ENCODE data around the gene SMARCD1. TPM values are rescaled to one million over a fixed set of nuclear protein-coding genes. Genes with fewer than 3 reads are reported as not detected.

SMARCD1 gene
- total RNA-seq, 4 donors from 2014 or later = 32.0 to 77.2 (median 45.1) TPM

DNA sequence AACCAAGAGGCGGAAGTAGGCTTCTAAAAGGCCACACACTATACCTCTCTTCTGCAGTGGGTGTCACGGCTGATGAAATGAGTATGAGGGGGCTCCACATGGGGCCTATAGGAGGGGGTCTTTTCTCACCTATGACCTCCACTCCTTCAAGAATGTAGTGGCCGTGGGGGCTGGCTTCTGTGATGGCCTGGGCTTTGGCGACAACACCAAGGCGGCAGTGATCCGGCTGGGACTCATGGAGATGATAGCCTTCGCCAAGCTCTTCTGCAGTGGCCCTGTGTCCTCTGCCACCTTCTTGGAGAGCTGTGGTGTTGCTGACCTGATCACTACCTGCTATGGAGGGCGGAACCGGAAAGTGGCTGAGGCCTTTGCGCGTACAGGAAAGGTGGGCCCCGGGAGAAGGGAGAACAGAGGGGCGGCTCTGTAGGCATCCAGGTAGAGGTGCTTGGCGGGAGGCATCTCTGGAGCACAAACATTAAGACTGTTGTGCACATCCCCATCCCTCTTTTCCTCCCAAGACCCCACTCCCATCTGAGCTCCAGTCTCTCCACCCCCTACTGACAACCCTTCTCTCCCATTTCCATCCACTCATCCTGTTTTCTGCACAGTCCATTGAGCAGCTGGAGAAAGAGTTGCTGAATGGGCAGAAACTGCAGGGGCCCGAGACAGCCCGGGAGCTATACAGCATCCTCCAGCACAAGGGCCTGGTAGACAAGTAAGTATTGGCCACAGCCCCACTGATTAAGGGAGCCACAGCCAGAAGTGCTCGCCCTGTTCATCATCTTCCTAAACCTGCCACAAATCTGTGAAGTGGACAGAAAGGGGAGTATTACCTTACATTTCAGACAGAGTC is 22.5 kb downstream of the SMARCD1 start:
- no peak overlapping the region for H3K4me3 ChIP-seq (ENCODE audit: low read depth, poor library complexity, severe bottlenecking)
- TF ChIP-seq POLR2A (IDR thresholded peaks at IDR 0.05) = no peak
- TF ChIP-seq, protein P1, sequence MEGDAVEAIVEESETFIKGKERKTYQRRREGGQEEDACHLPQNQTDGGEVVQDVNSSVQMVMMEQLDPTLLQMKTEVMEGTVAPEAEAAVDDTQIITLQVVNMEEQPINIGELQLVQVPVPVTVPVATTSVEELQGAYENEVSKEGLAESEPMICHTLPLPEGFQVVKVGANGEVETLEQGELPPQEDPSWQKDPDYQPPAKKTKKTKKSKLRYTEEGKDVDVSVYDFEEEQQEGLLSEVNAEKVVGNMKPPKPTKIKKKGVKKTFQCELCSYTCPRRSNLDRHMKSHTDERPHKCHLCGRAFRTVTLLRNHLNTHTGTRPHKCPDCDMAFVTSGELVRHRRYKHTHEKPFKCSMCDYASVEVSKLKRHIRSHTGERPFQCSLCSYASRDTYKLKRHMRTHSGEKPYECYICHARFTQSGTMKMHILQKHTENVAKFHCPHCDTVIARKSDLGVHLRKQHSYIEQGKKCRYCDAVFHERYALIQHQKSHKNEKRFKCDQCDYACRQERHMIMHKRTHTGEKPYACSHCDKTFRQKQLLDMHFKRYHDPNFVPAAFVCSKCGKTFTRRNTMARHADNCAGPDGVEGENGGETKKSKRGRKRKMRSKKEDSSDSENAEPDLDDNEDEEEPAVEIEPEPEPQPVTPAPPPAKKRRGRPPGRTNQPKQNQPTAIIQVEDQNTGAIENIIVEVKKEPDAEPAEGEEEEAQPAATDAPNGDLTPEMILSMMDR (IDR thresholded peaks at IDR 0.05) = no peak
- intact Hi-C loops (cut with DNase I; ENCODE audit: low total_unique reads) = no loop called here
- DNase-seq (ENCODE audit: low spot score in 2 of 2) = no peak
- 94 to 96% methylated on average over 17 of the region's 17 CpGs for WGBS, 2 donors

DNA sequence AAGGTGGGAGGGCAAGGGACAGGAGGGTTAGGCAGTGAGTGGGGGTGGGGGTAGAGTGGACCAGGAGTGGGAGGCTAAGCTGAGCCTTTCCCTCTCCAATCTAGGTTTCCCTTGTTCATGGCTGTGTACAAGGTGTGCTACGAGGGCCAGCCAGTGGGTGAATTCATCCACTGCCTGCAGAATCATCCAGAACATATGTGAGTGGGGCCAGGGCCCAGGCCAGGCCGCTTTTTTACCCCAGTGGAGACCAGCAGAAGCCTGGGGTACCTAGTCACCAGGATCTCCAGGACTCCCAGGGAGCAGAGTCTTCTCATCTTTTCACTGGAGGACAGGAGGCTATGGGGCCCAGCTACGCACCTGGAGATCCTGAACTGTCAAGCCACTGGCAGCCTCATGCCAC is 24.2 kb downstream of the SMARCD1 start:
- 91 to 92% methylated on average over 3 of the region's 3 CpGs for WGBS, 2 donors
- intact Hi-C loops (cut with DNase I; ENCODE audit: low total_unique reads) = no loop called here
- no peak for TF ChIP-seq POLR2A (IDR thresholded peaks at IDR 0.05)
- TF ChIP-seq, protein P1 (IDR thresholded peaks at IDR 0.05) = no peak
- no peak overlapping the region for H3K4me3 ChIP-seq (ENCODE audit: low read depth, poor library complexity, severe bottlenecking)
- no peak for DNase-seq (ENCODE audit: low spot score in 2 of 2)

DNA sequence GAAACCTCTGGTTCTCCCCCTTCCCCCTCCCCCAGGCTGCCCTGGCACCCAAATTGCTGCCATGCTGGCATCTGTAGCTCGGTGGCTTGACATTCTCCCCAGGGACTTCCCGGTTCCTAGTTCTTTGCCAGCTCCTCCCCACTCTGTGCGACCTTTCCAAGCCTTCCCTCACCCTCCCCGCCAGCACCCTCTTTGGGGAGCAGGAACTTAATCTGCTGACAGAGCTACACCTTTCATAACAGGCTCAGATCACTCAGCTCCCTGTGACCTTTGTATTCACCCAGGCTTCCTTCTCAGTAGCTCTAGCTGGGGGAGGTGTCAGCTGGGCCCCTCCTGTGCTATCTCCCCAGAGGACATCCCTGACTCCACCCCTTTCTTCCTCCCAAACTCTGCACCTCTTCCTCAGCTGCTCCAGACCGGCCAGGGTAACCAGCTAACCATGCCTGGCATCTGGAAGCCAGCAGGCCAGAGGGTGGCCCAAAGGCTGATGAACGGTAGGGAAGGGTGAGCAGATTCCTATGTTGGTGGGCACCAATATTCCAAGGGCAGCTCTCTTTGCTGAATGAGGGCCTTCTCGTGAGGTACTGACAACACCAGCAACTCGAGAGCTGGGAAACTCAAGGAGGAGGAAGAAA is 25.1 kb downstream of the SMARCD1 start:
- 36 to 42% methylated on average over 8 of the region's 8 CpGs for WGBS, 2 donors
- intact Hi-C loops (cut with DNase I; ENCODE audit: low total_unique reads) = no loop called here
- no peak for DNase-seq (ENCODE audit: low spot score in 2 of 2)
- TF ChIP-seq, protein P1 (IDR thresholded peaks at IDR 0.05) = no peak
- TF ChIP-seq POLR2A (IDR thresholded peaks at IDR 0.05) = no peak
- no peak overlapping the region for H3K4me3 ChIP-seq (ENCODE audit: low read depth, poor library complexity, severe bottlenecking)

DNA sequence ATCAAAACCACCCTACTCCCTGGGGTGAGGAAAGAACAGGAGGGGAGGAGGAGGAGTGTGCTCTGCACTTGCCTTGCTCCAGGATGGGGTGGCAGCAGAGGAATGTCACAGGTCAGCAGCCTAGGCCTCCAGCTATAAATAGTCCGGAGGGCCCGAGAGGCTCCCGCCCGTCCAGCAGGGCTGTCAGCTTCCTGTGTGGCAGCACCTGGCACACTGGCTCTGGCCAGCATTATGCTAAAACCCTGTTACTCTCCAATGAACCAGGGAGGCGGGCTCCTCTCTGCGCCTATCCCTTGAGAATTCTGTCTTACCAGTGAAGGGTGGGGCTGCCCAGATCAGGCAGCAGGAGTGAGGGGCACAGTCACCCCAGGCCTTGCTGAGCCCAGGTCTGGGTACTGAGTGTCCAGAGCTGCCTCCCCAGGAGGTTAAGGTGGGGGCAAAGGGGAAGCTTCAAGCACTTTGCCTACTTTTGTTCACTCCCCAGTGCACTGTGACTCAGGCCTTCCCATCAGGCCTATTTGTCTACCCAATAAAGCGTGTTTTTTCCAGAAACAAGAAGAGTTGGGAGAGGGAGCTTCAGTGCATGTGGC is 25.7 kb downstream of the SMARCD1 start:
- 25 to 28% methylated on average over 7 of the region's 7 CpGs for WGBS, 2 donors
- DNase-seq (ENCODE audit: low spot score in 2 of 2) = peak; percentile 28 to 87
- intact Hi-C loops (cut with DNase I; ENCODE audit: low total_unique reads) = no loop called here
- TF ChIP-seq POLR2A (IDR thresholded peaks at IDR 0.05) = no peak
- TF ChIP-seq, protein P1 (IDR thresholded peaks at IDR 0.05) = no peak
- no peak overlapping the region for H3K4me3 ChIP-seq (ENCODE audit: low read depth, poor library complexity, severe bottlenecking)

DNA sequence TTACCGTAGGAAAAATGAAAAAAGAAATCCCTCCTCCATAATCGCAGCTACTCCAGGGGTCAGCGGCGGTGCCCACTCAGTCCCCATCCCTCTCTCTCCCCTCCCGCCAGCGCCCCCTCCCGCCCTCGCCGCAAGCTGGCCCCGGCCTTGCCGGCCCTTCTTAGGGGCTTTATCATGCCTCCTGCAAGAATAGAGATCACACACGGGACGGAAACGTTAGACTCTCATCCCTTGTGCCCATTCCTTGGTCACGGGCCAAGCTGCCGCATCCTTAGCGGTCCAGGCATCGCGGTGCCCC is 26.2 kb downstream of the SMARCD1 start:
- DNase-seq (ENCODE audit: low spot score in 2 of 2) = no peak
- TF ChIP-seq POLR2A (IDR thresholded peaks at IDR 0.05) = no peak
- TF ChIP-seq, protein P1 (IDR thresholded peaks at IDR 0.05) = peak in 1 of 3 donors; percentile 90
- H3K4me3 ChIP-seq (ENCODE audit: low read depth, poor library complexity, severe bottlenecking) = no peak overlapping the region
- 15 to 16% methylated on average over 12 to 19 of the region's 19 CpGs for WGBS, 2 donors
- intact Hi-C loops (cut with DNase I; ENCODE audit: low total_unique reads) = no loop called here

Measured in lower leg skin (tissue), 4 donors.